RPMI8226 (cell line): Measurements from ENCODE around the gene FRMD5.
"Not testable (repeated sequence)": the region's sequence is repeated elsewhere in the genome, so short reads cannot be mapped to it uniquely, and the experiment has no call there.

Experiments
- DNase-seq: peaks from one replicate; pipeline ENCODE4 v3.0.0-alpha.2; 2015

The FRMD5 gene

DNA sequence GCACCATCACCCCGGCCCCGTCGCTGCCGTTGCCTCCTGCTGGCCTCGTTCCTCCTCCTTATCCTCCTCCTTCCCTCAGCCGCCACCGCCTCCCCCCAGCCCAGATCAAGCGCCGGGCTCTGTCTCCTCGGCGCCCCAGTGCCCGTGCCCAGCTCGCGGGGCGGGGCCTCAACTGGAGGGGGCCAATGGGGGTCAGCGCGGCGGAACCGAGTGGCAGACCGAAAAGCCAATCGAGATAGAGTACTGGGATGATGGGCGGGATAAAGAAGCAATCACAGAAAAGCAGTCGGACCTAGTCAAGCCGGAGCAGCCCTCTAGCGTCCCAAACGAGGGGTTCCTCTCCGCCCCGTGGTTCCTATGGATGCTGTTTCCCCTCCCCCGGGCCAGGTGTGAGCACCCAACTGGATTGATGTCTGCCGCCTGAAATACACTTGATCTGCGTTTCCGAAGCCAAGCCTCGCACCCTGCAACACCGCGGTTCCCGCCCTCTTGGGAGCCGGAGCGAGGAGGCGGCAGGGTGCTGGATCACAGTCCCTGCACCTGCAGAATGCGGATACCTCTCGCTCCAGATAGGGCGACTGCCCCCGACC lies at the start of gene FRMD5:
Gene FRMD5, minus strand, starts transcription at position 121 of the 590 bp plus-strand sequence.
- peak; percentile 79 for DNase-seq

DNA sequence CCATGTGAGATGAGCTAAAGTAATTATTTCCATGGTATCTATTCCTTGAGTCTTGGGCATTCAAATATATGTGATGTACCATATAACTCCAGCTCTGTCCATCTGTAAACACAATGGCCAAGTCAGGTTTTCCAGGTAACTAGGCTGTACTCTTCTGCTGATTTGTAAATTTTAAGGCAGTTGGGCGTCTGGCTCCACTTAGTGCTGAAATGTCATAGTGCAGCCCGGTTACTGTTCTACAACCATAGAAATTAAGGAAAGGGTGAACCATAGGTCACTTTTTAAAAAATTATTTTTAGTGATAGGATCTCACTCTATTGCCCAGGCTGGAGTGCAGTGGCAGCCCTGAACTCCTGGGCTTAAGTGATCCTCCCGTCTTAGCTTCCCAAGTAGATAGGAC lies 48.8 kb upstream of the FRMD5 start:
- DNase-seq: no peak

DNA sequence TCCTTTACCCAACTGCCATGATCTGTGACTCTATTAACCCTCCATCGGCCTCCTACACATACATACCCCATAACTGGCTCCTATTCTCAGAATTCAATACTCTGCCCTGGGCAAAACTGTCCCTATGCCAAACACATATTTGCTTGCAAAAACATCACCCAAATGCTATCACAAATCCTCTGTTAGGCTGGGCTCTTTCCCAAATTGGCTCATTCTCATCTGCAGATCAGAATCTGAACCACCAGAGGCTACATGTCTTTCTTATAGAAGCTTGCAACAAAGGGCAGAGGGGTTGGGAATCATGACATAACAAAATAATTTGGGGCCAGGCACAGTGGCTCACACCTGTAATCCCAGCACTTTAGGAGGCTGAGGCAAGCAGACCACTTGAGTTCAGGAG lies 48.1 kb upstream of the FRMD5 start:
- DNase-seq: no peak

DNA sequence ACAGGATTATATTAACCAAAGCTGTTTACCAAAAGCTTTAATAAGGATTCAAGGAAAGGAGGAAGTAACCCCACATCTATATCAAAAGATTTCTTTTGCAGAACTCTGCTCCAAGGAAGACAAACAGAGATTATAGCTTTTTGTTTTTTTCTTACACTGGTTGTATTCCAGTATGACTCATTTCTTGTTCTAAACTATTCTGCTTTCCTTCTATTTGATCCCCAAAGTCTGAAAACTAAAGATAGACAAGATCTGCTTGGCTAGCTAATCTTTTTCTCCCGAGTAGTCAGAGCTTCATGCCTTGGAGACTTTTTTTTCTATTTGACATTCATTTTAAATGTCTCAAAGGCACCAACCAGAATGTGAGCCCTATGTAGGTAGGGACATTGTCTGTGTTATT lies 36.8 kb upstream of the FRMD5 start:
- DNase-seq: no peak

DNA sequence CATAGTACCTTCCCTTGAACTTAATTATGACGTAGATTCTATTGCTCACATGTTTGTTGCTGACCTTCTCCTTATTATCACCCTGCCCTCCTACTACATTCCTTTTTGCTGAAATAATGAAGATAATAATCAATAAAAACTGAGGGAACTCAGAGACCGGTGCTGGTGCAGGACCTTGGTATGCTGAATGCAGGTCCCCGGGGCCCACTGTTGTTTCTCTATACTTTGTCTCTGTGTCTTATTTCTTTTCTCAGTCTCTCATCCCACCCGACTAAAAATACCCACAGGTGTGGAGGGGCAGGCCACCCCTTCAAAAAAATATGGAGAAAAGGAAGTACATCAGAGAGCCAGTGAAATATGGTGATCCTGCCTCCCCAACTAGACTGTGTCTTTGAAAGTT lies 34.2 kb upstream of the FRMD5 start:
- DNase-seq: not testable (repeated sequence)

DNA sequence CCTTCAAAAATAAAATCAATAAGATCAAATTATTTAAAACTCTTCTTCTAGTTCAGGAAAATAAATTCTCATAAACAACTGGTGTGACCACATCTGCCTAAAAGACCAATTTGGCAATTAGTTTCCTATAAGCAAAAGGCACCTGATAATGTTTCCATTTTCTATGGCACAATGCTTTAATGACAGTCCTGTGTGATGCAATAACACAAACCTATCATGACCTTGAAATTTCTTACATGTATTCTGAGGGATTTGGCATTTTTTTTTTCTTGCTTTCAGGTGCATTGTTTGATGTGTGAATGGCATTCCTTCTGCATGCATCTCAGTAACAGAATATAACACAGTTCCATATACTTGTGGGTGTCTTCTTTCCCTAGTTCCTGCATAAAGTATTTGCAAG lies 32.5 kb upstream of the FRMD5 start:
- DNase-seq: no peak

DNA sequence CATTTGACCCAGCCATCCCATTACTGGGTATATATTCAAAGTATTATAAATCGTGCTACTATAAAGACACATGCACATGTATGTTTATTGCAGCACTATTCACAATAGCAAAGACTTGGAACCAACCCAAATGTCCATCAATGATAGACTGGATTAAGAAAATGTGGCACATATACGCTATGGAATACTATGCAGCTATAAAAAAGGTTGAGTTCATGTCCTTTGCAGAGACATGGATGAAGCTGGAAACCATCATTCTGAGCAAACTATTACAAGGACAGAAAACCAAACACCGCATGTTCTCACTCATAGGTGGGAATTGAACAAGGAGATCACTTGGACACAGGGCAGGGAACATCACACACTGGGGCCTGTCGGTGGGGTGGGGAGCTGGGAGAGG lies 31.9 kb upstream of the FRMD5 start:
- not testable (repeated sequence) for DNase-seq

DNA sequence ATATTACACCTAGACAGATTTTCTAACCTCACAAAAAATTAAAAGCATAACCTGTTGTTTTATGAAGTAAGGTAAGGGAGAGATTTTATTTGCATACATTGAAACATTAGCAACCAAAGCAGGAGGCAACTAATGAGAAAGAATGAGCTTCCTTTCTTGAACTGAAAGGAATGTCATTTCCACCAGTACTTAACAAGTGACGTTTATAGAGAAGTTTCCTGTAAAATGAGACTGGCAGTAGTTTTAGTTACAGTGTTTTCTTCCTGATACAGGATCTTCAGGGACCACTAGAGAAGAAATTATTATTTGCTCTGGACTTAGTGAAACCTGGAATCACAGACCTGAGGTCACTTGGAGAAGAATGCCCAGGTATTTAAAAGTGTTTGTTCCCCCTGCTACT lies 27.4 kb upstream of the FRMD5 start:
- DNase-seq: no peak

DNA sequence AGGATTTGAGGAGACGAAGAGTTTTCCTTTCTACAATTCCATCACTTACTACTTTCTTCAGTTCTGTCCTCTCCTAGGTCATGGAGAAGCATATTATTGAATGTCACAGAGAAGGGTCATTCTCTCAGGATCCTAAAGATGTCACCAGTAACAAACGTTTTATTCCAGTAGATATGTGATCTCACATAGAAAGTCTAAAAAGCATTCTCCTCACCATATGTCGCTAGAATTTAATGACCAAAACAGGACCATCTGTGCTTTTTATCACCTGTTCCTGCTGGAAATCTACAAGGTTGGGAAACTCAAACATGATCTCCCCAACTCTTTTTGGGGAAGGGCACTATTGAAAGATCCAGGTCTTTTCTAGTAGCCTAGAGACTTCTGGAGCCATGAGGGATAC lies 24.0 kb upstream of the FRMD5 start:
- DNase-seq: no peak

DNA sequence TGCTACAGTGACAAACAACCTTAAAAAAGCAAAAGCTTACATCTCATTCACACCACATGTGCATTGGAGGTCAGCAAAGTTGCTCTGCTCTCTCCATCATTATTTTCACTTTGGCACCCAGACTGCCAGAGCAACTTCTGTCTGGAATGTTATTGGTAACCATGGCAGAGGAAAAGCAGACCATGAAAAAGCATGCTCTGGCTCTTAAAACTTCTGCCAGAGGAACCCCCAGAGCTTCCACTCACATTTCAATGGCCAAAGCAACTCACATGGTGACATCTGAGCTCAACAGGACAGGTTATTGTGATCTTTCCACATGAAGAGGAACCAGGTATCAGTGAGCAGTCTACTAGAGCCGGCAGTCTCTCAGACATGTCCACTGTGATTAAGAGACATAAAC lies 21.9 kb upstream of the FRMD5 start:
- DNase-seq: no peak

DNA sequence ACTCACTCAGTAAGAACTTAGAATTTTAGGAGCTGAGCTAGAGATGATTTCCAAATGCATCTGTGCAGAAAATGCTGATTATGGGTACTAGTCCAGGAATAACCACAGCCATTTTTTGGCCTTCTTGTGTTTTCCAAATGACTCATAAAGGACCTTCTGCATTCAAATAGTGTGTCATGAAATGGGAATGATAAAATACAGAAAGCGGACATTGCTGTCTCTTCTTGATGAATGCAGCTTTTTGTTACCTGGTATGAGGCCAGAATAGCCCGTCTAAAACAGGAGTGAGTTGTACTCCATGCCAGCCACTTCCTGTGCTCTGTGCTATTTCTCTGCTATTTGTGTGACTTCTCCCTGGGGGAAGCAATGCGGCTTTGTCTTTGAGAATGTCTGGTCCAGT lies 20.5 kb upstream of the FRMD5 start:
- no peak for DNase-seq

DNA sequence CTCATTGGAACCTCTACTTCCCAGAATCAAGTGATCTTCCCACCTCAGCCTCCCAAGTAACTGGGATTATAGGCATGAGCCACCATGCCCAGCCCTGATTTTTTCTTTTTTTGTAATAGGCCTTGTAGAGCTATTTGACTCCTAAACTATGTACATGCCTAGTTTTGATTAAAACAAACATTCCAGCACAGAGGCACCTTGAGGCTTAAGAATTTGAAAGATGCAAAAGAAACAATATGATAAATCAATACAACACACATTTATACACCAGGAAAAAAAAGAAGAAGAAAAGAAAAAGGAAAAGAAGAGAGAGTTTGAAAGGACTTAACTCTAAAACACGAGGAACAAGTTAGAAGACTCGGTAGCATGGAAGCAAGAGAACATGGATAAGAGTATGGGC lies 13.9 kb upstream of the FRMD5 start:
- no peak for DNase-seq

DNA sequence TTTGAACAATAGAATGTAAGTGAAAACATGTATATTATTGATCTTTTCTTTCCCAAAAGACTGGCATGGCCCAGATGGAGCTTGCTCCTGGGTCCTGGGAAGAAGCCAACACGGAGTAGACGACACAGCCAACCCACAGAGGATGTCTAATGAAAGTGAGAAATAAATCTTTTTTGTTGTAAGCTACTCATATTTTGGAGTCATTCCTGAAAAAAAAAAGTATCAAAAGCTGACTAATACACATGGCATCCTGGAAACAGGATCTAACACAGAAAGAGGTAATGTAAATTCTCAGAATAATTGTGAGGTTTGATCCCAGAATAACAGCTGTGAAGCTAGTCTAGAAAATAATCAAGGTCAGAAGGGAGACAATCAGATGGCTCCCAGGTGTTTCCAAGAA lies 12.6 kb upstream of the FRMD5 start:
- DNase-seq: no peak

DNA sequence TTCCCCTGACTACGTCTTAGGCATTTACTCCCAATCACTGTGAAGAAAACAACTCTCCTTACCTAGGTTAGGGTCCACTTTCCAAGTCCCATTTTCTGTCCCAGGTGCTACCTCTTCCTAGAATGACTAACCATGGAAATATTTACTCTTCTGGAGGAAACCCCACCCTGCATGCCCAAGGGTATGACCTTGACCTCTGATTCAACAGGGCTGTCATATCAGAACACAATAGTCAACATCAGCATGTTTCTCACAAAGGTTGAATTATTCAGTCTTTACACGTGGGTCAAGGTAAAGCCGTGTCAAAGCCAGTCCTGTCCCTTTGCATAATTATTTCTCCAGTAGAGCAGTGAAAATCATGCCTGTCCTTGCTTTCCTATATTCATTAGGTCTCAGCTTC lies 4.3 kb upstream of the FRMD5 start:
- DNase-seq: no peak

DNA sequence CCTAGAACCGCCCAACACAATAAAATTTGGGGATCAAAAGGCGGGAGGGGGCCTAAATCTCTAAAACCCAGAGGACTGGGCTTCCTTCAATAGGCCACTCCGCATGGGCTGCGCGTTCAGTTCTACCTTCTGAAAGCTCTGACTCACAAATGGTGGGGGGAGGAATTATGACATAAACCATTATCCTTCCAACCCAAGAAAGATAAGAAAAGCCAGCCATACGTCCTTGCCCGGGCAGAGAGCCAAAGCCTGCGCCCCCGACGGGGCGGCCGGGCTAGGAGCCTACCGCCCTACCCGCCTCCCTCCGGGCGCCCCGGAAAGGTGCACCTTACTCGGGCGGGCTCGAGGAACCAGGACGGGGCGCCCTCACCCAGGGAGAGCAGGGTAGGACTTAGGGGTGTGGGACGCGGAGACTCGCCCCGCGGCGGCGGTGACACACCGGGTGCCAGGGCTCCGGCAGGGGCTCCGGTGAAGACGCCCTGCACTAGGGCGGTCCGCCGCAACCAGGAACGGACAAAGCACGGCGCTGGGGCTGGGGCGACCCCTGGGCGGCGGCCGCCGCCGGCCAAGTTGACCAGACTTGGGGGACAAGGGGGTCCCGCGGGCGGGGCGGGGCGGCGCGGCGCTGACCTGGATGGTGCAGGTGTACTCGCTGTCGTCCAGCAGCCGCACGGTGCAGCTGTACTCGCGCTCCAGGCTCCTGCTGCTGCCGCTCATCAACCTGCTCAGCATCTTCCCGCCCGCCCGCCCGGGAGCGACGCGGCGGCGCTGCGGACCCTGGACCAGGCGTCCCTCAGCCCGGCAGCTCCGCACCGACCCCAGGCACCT lies 534 bp downstream of the FRMD5 start:
- no peak for DNase-seq

DNA sequence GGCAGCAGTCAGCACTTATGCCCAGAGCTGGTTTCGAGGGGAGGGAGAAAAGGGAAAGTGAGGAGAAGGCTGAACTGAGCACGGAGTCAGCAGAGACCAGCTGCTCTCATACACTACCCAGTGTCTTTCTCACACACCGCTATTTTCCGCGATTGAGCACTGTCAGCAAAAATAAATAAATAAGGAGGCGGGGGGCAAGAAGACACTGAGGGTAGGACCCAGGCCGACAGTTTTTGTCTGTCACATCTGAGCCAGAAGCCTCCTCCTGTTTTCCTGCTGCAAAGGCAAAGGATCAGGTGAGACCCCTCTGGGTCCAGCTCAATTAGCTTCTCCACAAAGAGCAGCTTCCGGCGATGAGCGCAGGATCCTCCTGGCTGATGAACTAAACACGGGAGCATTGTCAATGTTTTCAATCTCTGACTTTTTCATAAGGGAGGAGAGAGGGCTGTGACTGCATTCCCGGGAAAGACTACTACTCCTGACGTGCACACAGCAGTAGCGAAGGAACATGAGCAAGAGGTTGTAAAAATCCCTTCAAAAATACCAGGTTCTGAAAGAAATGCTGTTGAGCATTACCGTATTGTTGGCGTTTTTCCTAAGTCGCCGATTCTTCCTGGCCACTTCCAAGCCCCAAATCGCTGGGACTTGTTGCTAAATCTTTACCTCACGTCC lies 1.3 kb downstream of the FRMD5 start:
- DNase-seq: peak; percentile 31

DNA sequence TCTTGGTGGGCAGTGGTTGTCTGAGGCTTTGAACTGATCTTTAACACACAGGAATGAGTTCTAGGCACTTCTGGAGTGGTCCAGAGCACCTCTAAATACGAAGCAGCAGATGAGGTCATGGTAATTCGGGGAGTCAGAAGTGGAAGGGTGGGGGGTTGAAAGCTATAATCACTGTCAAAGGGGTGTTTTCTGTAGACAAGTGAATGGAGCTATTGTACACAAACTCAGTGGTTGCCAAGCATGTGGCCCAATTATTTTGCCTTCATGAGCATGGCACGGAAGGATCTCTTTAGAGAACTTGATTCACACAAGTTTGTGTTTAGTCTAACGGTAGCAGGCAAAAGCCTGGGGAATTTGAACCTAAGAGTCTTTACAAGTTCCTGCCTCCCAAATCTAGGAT lies 6.3 kb downstream of the FRMD5 start:
- no peak for DNase-seq

DNA sequence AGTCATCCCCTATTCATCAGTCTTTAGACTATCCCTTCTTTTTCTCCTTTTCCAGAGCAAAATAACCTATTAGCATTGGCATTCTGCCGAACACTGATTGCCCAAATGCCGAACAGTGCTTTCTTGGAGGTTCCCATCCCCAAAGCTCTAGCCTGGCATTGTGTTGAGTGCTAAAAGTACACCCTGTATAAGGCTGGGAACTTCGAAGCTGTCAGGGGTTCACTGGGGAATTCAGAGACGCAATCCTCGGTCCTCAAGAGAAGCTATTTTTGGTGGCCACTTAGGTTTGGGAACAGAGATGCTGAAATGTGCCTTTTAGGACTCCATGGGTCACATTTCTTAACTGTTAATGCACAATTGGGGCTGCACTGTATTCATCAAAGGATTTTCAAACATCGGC lies 8.4 kb downstream of the FRMD5 start:
- no peak for DNase-seq

DNA sequence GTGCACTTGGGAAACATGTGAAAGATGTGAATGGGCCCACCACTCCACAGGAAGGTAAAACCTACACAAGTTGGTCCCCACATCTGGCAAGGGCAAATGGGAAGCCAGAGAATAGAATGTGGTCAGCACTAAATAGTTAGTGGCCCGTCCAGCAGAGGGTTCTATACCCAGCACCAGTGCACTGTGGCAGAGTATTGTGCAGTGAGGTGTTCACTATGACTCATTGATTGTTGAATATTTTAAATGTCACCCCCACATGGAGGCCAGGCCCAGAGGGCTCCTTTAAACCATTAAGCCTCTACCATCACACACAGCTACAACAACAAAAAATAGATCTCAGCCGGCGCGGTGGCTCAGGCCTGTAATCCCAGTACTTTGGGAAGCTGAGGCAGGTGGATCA lies 11.7 kb downstream of the FRMD5 start:
- DNase-seq: no peak

DNA sequence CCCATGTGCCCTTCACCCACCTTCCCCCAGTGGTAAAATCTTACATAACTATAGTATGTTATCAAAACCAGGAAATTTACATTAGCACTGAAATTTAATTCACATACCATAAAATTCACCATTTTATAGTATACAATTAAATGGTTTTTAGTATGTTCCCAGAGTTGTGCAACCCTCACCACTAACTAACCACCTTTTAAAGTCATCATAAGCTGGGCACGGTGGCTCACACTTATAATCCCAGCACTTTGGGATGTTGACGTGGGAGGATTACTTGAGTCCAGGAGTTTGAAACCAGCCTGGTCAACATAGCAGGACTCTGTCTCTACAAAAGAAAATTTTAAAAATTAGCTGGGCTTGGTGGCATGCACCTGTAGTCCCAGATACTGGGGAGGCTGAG lies 13.7 kb downstream of the FRMD5 start:
- no peak for DNase-seq

DNA sequence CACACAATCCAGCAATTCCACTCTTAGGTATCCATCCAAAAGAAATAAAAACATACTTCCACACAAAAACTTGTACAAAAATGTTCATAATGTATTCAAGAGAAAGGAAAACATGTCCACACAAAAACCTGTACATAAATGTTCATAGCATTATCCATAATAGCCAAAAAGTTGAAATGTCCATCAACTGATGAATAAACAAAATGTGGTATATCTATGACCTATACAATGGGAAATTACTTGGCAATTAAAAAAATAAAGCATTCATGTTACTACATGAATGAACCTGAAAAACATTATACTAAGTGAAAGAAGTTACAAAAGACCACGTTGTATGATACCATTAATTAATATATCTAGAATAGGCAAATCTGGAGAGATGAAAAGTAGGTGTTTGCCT lies 17.9 kb downstream of the FRMD5 start:
- no peak for DNase-seq

DNA sequence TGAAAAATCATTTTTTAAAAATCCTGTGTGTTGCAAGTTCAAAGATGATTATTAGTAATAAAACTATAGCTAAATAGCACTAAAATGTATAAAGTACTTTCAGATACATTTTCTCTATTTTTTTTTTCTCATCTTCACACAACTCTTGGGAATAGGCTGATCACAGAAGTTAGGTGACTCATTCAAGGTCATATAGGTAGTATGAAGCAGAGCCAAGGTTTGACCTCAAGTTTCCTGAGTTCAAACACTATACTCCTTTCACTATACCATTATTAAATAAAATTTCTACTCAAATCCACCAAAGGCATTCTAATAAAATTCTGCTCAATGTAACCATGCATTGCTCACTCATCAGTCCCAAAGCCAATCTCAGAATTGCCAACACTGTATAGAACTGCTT lies 21.3 kb downstream of the FRMD5 start:
- DNase-seq: no peak

DNA sequence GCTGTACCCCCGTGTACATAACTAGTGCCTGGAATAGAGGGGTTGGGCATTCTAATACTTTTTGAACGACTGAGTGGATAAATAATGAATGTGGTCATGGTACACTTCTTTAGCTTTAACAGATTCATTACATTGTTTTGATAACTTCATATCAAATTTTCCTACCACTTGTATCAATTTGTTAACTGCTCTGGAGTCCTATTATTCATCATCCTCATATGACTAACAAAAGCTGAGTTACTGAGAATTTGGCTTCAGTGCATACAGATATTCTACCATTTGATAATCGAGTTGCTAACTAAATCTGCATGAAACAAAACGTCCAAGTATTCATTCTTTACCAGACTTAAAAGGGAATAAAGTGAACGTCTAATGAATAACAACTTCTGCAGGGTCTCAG lies 31.7 kb downstream of the FRMD5 start:
- no peak for DNase-seq

DNA sequence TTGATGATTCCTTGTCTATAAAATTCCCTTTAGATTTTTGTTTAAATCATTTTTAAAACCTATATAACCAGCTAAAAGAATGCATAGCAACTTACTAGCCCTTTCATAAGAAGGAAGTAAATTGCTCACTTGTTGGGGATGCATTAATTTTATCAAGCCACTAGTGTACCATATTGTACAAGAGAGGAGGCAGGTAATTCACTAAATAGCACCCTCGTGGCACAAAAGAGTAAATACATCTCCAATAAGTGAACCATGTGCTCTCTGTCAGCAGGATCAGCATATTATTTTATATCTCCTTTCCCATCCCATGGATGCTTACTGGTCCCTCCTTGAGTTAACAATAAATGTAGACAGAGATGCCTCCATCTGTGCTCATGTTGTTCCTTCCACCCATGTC lies 34.3 kb downstream of the FRMD5 start:
- DNase-seq: no peak
